GM21529 (cell line): ENCODE data around the gene CEP72.
"Not testable (repeated sequence)": the region's sequence is repeated elsewhere in the genome, so short reads cannot be mapped to it uniquely, and the experiment has no call there.

ENCODE experiments used
- ATAC-seq: cut with Tn5 transposase; IDR thresholded peaks from one replicate; pipeline ENCODE4 v1.9.1; 2021; ENCODE audit not compliant: unreplicated experiment

CEP72 gene

DNA sequence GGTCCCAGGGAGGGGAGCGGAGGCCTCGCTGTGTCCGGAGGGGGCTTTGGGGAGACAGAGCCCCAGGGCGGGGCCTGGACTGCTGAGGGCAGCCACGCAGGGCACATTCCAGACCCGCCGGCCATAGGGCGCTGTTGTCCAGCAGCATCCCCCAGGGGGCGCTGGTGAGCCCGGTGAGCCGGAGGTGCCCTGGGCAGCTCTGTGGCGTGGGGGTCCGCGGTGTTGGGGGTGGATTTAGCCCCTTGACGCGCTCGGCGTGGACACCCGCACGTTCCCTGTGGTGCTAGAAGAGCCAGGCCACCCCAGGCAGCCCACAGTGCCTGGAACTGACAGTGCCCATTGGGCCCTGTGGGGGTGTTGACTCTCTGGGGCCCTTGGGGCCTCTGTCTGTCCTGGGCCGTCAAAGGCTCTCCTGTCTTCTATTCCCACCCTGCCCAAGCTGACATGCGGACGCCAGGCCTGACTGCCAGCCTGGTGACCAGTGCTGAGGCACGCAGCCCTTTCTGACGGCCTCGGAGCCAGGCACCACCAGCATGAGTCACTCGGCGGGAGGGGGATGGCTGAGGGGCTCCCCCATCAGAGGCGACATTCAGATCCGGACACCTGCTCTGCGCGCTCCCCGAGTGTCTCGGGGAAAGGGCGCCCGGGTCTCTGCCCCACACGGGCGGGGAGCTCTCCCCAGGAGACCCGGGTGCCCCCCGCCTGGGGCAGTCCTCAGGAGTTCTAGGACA, 57.1 kb downstream of the CEP72 start:
- ATAC-seq = no peak

GRCh38 chr5:669842-670395, 57.8 kb downstream of the CEP72 start:
- ATAC-seq = no peak

- ATAC-seq = no peak
These were observed 58.5 kb downstream of the CEP72 start for GRCh38 chr5:670396-671270.

GRCh38 chr5:671459-672328, 59.6 kb downstream of the CEP72 start:
- peak; percentile 59 for ATAC-seq

DNA sequence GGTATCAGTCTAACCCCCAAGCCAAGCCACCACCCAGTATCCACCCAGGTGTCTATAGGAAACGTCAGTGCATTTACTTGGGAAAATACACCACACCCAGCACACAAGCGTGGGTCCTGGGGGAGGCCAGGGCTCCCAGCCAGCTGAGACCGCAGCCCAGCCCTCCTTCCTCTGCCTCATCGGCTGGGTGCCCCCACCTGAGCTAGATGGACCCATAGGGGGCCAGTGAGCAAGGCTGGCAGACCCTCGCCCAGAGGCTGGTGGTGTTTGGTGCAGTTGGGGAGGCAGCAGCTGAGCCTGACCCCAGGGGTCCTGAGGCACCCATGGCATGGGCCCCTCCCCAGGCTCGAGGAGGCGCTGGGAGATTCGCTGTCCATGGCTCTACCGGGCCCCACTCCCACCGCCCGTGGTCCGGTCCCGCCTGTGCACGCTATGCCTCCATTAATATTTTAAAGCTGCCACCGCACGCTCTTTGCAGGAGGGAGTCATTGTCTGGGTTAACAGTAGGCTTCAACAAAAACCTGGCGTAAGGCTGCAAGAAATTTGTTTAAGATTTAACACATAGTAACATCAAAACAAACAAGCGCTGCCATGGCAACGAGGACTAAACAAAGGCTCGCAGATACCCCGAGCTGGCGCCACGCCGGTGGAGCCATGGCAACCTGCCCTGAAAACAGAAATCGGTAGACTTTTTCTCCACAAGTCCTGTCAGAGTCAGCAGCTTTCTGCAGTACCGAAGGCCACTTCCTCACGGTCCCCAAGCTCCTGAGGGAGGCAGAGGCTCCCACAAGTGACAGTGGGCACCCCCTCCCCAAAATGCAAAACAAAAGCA, 60.4 kb downstream of the CEP72 start:
- ATAC-seq = no peak

GRCh38 chr5:673161-673830, 61.2 kb downstream of the CEP72 start:
- no peak for ATAC-seq

GRCh38 chr5:673831-674629, 61.9 kb downstream of the CEP72 start:
- no peak for ATAC-seq

GRCh38 chr5:674630-675011, 62.5 kb downstream of the CEP72 start:
- ATAC-seq = no peak

GRCh38 chr5:675111-675870, 63.2 kb downstream of the CEP72 start:
- no peak for ATAC-seq

GRCh38 chr5:675871-676698, 63.9 kb downstream of the CEP72 start:
- ATAC-seq = no peak

DNA sequence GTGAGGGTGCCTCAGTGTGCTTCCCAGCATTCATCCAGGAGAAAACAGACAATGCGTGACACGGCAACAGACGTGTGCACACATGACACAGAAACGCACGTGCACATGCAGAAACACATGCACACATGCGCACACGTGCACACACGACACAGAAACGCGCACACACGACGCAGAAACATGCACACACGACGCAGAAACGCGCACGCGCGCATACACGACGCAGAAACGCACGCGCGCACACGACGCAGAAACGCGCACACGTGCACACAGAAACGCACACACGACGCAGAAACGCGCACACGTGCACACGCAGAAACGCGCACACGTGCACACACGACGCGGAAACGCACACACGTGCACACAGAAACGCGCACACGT, 64.5 kb downstream of the CEP72 start:
- no peak for ATAC-seq

DNA sequence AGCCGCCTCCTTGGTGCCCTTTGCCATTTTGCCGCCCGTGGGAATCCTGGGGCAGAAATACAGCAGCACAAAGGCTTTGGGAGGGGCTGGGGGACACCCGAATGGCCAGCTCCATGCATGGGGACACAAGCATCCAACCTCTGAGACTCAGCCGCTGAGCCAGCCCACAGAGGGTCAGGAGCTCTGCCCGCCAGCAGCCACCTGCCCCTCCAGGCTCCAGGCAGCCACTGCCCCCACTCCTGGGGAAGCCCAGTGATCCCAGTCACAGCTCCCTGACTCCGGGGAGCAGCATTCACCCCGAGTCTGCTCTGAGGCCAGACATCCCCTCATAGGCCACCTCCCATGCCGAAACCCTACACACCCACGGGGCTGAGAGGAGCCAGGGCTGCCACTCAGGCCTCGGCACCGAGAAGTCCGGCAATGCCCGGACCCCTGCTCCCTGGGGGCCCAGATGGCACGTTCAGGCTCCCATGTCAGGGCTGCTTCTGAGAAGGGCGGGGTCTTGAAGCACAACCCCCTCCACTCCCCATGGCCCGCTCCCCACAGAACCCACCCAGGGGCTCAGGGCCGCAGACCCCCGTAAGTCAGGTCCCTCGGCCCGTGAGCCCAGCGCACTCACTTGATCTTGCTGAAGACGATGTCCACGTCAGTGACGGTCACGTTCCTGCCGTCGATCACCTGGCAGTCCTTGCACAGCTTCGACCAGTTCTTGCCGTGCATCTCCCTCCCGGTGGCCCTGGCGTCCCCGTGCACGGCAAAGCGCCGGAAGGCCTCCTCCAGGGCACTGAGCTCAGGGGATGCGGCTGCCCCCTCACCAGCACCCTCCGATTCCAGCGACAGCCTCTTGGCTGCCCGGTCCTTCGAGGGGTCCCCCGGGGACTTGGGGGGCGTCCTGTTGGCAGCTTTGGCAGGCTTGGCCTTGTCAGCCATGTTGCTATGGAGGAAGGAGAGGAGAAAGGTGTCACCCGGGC, 65.3 kb downstream of the CEP72 start:
- ATAC-seq = no peak

- ATAC-seq = not testable (repeated sequence)
These were observed 66.4 kb downstream of the CEP72 start for GRCh38 chr5:678521-678920.

DNA sequence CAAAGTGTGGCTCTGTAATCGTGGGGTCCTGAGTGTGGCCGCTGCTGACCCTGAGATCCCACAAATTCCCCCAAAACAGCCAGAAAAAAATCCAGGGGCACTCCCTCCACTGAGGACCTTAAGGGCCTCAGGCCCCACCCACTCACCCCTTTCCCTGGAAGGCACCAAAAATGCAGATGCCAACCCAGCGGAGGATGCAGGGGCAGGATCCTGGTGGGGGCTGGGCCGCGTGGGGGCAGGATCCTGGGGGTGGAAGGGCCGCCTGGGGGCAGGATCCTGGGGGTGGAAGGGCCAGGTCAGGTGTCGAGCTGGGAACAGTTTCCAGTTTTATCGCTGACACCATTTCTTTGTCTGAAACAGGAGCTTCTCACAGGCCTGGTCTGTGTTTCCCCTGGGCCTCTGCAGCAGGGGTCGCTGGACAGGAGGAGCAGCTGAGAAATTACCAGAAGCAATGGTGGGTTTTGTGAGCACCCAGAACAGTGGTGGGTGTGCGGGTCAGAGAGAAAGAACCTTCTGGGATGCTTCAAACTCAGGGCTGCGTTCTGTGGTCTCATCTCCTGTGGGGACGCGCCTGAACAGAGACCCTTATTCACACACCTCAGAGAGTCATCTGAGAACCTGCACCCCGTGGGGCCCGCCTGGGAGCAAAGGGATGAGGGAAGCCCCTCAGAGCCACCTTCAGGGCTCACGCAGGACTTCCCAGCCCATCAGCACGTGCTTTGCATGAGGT, 67.2 kb downstream of the CEP72 start:
- ATAC-seq = not testable (repeated sequence)

DNA sequence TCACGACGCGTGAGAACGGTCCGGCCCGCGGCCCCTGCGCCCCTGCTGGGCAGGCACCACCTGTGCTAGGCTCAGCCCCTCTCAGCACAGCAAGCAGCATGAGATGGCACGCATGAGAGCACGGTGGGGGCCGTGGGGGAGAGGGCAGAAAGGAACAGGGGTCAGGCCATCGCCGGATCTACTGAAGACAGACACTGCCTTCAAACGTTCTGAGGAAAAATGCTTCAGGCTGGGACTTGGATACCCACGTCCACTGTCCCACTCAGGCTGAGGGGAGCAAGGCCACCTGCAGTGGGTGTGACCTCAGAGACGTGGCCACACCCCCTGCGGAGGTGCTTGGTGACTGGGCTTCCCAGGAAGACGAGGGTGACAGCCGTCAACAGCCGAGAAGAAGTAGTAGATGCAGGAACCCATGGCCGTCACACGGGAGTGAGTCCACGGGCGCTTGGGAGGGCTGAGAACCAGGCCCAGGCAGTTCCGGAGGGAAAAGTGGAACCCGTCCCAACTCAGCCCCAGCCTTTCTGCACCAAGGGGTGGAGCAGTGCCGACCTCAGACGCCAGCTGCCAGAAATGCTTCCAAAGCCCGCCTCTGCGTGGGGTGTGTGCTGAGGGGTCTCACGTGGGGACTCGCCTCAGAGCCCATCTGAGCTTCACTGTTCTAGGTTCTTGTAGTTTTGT, 68.1 kb downstream of the CEP72 start:
- ATAC-seq = not testable (repeated sequence)
